CD4-positive, alpha-beta T cell treated with Interleukin-6 at 100 ng/mL for 8 hours (primary cell): Measurements from ENCODE around the gene DPH7.
"Not testable (repeated sequence)": the region's sequence is repeated elsewhere in the genome, so short reads cannot be mapped to it uniquely, and the experiment has no call there.

Experiments used
- DNase-seq: peaks from one replicate; pipeline ENCODE4 v3.0.0-alpha.2; 2020; ENCODE audit warnings: mixed read lengths, low spot score

The DPH7 gene

DNA sequence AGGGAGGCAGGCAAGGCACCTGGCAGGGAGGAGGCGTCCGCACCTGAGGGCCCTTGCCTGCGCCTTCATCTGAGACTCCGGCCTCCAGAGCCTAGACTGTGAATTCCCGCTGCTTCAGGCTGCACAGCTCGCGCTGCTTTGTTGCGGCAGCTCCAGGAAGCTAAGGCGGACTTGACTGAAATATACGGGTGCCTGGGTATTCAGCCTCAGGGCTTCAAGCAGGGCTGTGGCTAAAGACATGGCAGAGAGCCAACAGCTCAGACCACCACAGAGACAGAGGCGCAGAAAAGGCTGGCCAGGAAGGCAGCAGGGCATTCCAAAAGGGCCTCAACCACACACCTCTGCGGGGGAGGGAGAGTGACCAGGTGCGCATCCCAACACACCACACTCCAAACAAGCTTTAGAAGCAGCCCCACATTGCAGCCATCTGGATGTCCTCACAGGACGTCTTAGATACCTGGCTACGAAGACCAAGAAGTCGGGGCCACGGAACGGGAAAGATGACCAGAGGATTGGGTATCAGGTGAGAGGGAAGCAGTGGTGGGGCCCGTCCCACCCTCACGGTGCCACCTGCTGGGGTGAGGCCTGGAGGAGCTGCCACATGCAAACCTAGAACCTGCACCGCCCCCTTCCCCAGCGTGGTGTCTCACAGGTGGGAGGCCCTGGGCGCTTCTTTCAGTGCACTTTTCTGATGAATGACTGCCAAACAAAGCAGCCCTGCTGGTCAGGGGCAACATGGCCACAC is 1.7 kb upstream of the DPH7 start:
- DNase-seq: no peak

DNA sequence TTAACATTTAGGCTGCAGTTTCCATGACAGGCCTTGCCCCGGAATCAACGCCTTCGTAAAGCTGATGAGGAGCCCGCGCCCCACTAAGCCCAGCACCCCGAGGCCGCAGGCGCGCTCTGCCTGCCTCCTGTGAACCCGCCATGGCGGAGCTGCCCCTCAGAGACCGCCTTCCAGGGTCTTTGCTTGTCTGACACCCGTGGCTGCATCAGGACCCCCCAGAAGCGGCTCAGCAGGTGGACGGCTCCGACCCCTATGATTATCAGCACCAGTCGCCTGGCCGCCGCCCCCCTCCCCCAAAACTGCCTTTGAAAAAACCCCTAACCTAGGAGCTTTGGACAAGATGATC is 507 bp upstream of the DPH7 start:
- DNase-seq: no peak

DNA sequence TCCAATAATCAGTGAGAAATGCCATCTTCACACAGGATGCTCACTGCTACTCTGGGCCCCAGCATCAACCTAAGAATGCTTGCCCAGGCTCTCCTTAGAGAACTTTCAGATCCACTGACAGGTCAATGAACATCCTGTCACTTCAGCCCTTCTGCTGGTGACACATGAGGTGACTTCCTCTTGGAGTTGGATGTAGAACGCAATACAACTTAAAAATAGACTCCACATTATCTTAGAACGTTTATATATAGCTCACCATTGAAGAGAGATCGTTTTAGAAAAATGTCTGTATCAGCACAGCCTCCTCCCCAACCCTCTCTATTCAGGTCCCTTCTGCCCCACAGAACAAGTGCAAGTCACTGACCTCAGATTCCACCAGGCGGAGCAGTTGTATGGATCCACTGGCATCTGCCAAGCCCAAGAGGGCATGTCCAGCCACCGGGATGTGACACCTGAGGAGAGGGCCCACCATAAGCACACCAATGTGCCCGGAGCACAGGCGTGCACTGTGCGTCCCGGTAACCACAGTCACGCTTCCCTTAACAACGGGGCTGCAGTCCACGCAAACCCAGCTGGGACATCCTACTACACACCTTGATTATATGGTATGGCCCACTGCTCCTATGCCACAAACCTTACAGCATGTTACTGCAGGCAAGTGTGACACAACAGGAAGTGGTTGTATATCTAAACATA is 2.9 kb downstream of the DPH7 start:
- DNase-seq: no peak

DNA sequence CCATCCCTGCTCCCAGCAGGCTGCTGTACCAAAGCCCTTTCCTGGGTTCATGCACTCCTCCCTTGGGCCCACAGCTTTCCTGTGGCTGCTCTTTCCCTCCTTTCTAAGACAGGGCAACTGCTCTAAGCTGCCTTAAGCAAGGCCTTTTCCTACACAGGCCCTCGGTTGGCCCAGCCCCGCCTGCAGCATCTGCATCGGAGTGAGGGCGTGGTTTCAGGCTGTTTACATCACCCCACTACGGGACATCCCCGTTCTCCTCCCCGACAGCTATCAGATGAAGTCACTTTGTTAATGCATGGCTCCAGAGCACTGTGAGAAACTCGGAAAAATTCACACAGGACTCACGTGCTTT is 3.4 kb downstream of the DPH7 start:
- no peak for DNase-seq

DNA sequence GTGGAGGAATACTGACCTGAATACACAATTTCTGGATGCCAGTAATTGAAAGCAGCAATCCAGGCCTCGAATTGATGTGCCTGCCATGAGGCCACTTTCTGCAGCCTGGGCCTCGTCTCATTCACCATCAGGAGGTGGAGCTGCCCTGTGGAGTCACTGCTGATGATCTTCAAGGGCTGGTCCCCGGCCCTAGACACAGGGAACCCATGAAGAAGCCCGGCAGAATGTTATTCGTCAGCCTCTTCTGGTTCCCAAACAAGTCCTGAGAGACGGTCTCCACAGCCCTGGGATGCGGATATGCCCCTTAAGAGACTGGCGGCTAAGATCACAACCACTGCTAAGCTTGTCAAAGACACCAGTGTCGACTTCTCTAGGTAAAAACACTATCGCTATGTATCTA is 4.5 kb downstream of the DPH7 start:
- DNase-seq: no peak

DNA sequence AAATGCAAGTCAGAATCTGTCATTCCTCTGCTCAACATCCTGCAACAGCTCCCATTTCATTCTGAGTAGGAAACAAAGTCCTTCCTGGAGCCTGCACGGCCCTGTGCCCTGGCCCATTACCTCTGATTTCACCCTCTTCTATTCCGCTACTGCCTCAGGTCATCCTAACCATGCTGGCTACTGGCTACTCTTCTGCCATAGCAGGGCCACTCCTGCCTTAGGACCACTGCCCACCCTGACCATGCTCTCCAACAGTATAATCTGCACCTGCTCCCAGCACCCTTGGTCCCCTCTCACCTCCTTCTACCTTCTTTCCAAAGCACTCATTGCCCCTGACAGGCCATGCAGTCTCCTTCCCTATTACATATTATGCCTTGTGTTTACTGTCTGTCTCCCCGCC is 8.2 kb downstream of the DPH7 start:
- no peak for DNase-seq

DNA sequence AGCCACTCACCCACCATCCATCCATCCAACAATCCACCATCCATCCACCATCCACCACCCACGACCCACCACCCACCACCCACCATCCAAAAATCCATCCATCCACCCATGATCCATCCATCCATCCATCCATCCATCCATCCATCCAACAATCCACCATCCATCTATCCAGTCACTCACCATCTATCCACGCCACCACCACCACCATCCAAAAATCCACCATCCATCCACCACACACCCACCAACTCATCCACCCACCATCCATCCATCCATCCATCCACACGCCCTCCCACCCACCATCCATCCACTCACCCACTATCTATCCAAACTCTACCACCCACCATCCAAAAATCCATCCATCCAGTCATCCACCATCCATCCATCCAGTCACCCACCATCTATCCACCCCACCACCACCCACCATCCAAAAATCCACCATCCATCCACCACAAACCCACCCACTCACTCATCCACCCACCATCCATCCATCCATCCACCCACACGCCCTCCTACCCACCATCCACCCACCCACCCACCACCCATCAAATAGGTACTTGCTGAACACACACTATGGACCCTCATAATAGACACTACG is 9.0 kb downstream of the DPH7 start:
- DNase-seq: no peak

DNA sequence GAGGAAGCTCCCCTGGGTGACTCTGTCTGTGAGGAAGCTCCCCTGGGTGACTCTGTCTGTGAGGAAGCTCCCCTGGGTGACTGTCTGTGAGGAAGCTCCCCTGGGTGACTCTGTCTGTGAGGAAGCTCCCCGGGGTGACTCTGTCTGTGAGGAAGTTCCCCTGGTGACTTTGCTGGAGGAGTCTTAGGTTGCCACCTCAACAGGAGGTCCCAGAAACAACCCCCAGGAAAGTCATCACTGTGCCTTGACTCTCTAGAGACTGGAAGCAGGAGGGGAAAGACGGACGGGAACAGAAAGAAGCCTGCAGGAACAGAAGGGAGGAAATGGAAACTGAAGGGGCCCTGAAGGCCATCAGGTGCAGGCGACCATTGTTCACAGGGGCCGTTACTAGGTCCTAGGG is 10.3 kb downstream of the DPH7 start:
- not testable (repeated sequence) for DNase-seq

DNA sequence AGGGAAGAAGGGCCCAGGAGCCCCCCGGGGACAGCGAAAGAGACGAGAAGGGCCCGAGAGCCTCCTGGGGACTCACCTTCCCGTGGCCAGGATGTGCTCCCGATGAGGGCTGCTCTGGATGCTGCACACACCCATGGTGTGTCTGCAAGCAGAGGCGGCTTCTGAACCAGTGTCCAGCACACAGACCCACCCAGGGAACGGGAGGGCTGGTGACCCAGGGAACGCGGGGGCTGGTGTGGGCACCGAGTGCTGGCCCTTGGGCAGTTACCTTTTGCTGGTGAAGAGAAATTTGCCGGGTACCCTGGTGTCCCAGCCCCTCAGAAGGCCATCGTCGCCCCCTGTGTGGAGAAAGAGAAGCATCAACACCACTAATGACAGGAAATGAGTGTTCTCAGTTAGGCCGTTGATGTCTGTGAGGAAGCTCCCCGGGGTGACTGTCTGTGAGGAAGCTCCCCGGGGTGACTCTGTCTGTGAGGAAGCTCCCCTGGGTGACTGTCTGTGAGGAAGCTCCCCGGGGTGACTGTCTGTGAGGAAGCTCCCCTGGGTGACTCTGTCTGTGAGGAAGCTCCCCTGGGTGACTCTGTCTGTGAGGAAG is 13.8 kb downstream of the DPH7 start:
- DNase-seq: no peak

DNA sequence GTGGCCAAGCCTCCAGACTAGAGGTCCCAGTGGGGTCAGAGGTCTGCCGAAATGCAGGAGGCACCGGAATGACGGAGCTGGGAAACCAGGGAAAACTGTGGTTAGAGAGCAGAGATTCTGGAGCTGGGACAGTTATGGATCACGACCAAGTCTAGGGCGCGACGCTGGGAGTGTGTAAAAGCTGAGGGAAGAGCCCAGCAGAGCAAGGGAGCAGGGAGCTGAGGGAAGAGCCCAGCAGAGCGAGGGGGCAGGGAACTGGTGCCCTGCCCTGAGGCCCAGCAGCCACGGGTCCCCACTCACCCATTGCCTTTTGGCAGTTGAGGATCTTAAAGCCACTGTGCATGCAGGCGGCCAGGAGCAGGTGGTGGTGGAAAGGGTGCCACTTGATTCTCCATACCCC is 14.6 kb downstream of the DPH7 start:
- DNase-seq: no peak

DNA sequence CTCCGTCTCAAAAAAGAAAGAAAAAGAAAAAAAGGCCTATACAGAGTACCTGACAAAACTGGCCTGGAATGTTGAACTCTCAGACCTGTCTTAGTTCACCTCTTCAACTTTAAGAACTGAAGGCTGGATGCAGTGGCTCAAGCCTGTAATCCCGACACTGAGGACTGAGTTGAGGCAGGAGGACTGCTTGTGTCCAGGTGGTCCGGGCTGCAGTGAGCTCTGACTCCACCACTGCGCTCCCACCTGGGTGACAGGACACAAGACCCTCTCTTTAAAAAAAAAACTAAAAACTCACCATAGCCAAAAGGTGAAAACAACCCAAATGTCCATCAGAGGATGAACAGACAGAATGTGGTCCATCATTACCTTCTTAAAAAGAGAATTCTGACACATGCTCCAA is 20.6 kb downstream of the DPH7 start:
- no peak for DNase-seq

DNA sequence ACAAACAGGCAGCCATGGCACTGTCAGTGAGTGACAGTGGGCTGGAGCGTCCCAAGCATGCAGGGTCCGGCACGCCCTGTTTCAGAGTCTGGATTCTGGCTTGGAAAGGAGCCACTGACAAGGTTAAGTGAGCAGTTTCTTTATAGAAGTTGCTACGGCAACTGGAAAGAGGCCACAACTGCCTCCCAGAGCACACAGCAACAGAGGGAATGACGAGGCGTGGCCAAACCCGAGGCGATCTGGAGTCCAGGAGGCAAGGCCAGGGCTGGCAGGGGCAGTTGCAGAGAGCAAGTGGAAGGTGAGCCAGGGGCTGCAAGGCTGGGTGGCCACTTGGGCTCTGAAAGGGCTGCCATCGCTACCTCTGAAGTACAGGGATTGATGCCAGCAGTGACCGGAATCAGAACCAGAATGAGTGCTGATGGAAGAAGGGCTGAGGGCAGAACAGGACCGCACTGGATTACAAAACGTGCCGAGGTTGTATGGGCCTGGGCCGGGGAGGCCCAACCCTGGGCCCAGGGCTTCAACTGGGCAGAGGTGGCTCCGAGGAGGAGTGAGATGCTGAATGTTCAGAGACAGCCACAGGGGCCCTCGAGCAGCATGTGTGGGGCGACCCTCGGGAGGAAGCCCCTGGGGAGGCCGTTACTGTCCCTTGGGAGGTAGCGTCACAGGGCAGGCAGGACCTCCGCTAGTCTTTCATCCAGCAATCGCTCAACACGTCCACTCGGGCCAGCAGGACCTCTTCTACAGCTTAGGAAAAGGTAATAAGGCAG is 22.5 kb downstream of the DPH7 start:
- no peak for DNase-seq

DNA sequence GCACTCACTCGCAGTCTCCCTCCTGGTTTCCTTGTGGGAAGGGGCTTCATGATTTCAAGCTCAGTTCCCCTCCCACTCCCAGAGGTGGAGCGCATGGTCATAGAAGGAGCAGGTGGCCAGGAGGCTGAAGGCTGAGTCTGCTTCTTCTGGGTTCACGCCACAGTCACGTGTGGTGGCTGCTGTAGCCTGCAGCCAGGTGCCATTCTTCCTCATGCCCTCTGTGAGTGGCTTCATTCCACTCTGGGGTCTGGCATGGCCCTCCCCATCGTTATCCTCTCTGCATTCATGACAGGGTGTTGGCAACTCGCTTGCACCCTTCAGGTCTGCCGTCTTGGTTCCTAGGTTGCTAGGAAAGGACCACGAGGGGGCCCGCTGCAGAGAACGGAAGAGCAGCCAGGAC is 23.5 kb downstream of the DPH7 start:
- no peak for DNase-seq

DNA sequence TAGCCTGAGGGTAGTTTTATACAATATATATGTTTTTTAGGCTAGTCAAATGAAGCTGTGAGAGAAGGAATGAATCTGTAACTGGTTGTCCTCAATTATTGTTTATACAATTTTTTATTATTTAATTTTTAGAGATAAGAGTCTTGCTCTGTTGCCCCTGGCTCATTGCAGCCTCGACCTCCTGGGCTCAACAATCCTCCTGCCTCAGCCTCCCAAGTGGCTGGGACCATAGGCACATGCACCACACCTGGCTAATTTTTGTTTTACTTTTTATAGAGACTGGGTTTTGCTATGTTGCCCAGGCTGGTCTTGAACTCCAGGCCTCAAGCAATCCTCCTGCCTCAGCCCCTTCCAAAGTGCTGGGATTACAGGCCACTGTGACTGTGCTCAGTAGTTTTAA is 24.4 kb downstream of the DPH7 start:
- no peak for DNase-seq

DNA sequence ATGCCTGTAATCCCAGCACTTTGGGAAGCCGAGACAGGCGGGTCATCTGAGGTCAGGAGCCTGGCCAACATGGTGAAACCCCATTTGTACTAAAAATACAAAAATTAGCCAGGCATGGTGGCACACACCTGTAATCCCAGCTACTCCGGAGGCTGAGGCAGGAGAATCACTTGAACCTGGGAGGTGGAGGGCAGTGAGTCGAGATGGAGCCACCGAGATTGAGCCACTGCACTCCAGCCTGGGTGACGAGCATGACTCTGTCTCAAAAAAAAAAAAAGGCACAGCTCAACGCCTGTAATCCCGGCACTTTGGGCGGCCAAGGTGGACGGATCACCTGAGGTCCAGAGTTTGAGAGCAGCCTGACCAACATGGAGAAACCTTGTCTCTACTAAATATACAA is 25.1 kb downstream of the DPH7 start:
- not testable (repeated sequence) for DNase-seq

DNA sequence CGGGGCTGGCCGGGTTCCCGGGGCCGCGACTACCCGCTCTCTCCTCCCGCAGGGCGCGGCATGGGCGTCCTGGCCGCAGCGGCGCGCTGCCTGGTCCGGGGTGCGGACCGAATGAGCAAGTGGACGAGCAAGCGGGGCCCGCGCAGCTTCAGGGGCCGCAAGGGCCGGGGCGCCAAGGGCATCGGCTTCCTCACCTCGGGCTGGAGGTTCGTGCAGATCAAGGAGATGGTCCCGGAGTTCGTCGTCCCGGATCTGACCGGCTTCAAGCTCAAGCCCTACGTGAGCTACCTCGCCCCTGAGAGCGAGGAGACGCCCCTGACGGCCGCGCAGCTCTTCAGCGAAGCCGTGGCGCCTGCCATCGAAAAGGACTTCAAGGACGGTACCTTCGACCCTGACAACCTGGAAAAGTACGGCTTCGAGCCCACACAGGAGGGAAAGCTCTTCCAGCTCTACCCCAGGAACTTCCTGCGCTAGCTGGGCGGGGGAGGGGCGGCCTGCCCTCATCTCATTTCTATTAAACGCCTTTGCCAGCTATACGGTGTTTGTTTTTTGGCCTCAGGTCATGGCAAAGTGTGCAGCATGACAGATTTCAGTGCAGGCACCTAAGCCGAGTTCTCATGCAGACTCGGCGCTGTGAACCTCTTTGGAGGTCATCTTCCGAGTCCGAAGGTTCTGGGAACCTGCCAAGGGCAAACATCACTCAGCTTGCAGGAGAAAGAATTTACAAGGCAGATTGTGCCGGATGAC is 26.5 kb downstream of the DPH7 start:
- no peak for DNase-seq

DNA sequence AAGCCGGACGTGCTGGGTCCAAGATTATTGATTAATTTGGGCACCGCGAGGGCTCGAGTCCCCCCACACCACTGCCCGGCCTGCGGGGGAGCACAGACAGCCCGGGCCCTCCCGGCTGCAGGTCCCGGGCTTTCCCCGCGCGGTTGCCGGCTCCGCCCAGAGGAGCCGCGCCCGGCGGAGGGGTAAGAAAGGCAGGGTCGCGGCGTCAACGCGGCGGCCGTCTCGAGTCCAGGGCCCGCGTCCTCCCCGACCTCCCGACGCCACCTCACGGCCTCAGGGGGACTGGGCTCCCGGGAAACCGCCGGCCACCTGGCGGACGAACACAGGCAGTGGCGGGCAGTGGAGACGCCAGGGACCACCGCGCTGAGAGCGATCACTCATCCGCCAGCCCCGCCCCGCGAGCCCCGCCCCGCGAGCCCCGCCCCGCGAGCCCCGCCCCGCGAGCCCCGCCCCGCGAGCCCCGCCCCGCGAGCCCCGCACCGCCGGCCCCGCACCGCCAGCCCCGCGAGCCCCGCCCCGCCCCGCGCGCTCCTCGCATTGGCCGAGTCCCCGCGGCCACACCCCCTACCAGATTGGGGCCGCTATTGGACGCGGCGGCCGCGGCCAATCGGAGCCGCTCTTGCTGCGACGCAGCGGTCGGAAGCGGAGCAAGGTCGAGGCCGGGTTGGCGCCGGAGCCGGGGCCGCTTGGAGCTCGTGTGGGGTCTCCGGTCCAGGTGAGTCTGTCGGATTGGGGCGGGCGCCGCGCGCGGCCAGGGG is 27.3 kb downstream of the DPH7 start, which contains the start of gene MRPL41:
Gene MRPL41, plus strand, starts transcription at position 616 of the 758 bp plus-strand sequence. CDS start 203 bp downstream, outside the sequence.
- peak; percentile 85 for DNase-seq

DNA sequence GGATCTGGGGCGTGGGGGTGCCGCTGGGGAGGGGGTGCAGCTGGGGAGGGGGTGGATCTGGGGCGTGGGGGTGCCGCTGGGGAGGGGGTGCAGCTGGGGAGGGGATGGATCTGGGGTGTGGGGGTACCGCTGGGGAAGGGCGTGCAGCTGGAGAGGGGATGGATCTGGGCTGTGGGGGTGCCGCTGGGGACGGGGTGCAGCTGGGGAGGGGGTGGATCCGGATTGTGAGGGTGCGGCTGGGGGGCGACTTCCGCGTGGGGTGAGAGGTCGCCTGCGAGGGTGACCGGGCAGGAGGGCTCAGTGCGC is 27.8 kb downstream of the DPH7 start:
- DNase-seq: not testable (repeated sequence)

DNA sequence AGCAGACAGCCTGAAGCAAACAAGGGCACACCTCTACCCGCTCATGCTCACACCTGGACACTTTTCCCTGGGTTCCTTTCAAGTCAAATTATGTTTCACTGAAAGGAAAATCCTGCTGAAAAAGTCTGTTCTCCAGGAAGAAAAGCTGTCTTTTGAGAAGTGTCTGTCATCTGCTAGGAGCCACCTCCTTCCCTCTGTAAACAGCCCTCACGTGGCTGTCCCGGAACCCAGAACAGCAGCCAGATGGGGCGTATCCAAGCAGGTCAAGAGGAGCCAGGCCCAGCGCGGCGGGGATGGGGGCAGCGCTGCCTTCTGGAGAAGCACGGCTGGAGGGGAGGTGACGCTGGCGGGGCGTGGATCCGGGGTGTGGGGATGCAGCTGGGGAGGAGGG is 28.5 kb downstream of the DPH7 start, which contains the start of gene PNPLA7:
Gene PNPLA7, minus strand, starts transcription at position 172 of the 391 bp plus-strand sequence. CDS start 205 bp downstream, outside the sequence.
- peak; percentile 54 for DNase-seq

DNA sequence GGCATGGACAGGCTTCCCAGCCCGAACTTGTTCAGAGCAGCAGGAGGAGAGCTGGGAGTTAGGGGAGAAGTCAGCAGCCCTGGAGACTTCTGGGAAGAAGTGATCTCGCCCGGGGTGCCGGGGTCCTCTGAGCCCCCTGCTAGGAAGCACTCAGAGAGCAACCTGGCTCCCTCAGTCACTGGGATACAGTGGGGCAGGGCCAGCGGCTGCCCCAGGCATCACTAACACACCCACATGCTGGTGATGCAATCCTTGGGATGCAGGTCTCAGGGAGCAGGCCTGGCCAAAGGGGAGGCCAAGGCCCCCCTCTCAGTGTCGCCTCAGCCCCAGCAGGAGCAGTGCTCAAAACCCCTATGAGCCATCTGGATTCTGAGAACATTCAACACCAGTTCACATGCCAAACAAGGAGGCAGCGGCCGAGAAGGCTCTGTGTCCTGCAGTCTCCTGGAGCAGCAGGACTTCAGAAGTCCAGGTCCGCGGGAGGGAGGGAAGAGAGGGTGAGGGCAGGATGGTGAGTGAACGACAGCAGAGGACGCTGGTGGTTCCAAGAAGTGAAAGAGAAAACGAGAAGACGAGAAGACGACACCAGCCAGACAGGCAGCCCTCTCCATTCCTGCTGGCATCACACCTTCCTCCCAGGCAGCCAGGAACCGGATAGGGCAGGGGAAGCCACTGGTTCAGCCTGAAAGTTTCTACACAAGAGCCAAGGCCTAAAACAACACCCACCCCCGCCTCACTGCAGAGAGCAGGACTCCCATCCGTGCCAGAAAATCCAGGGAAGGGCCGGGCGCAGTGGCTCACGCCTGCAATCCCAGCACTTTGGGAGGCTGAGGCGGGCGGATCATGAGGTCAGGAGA is 30.8 kb downstream of the DPH7 start:
- no peak for DNase-seq
